ENCODE results near the gene SIPA1.

DNA sequence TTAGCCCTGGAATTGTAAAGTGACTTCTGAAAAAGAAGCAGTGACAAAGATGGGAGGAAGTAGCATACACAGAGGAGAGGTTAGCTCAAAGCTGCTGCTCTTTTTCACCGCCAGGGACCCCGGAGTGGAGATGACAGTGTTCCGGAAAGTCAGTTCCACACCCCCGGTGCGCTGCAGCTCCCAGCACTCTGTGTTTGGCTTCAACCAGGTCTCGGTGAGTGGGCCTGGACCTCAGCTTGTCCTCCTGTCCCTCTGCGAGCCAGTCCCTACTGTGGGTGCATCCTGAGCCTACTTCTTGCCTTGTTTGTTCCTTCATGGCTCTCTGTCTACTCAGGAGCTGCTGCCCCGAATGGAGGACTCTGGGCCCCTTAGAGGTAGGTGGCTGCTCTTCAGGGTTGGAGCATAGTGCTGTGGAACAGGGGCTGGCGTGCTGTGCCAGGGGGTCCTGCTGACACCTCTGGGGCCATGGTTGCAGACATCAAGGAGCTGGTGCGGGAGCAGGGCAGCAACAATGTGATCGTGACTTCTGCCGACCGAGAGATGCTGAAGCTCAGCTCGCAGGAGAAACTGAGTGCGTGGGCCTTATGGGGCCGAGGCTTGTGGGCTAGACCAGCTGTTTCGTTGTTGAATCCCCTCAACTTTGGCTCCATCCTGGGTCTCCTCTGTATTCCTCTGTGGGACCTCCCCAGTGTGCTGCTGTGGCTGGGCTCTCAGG lies 20.6 kb upstream of the SIPA1 start:
- no peak for TF ChIP-seq POLR2A (IDR thresholded peaks at IDR 0.05)
- TF ChIP-seq, protein P1, sequence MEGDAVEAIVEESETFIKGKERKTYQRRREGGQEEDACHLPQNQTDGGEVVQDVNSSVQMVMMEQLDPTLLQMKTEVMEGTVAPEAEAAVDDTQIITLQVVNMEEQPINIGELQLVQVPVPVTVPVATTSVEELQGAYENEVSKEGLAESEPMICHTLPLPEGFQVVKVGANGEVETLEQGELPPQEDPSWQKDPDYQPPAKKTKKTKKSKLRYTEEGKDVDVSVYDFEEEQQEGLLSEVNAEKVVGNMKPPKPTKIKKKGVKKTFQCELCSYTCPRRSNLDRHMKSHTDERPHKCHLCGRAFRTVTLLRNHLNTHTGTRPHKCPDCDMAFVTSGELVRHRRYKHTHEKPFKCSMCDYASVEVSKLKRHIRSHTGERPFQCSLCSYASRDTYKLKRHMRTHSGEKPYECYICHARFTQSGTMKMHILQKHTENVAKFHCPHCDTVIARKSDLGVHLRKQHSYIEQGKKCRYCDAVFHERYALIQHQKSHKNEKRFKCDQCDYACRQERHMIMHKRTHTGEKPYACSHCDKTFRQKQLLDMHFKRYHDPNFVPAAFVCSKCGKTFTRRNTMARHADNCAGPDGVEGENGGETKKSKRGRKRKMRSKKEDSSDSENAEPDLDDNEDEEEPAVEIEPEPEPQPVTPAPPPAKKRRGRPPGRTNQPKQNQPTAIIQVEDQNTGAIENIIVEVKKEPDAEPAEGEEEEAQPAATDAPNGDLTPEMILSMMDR (IDR thresholded peaks at IDR 0.05) = no peak

All from suprapubic skin (tissue), 3 donors.